Dendritic cell treated with granulocyte-macrophage colony-stimulating factor and Interleukin-4, amounts not matched to agents 40 ng/mL and 50 ng/mL, for 4 days (primary cell): ENCODE data around the gene AOPEP.

Source experiments
- H3K27ac Mint-ChIP-seq: one replicate; pipeline ENCODE4 v1.8.0; 2022; ENCODE audit warnings: mild to moderate bottlenecking, mixed read lengths
- H3K27me3 Mint-ChIP-seq: one replicate; pipeline ENCODE4 v1.8.0; 2022; ENCODE audit warnings: mild to moderate bottlenecking, mixed read lengths
- H3K36me3 Mint-ChIP-seq: one replicate; pipeline ENCODE4 v1.8.0; 2022; ENCODE audit warnings: low read depth, mixed read lengths
- H3K4me1 Mint-ChIP-seq: one replicate; pipeline ENCODE4 v1.8.0; 2022; ENCODE audit warnings: low read depth, mixed read lengths
- H3K4me3 Mint-ChIP-seq: one replicate; pipeline ENCODE4 v1.8.0; 2022; ENCODE audit warnings: mild to moderate bottlenecking, moderate library complexity, mixed read lengths
- H3K9me3 Mint-ChIP-seq: one replicate; pipeline ENCODE4 v1.8.0; 2022; ENCODE audit warnings: mixed read lengths
- intact Hi-C: fragments of 100-400 bp; cut with micrococcal nuclease; formaldehyde crosslinking; loops from one replicate; pipeline ENCODE4 v1.15.0; 2022

AOPEP gene

GRCh38 chr9:95000821-95001220, 274.3 kb downstream of the AOPEP start:
- peaks cover 35% of the 10 kb centered on the region for H3K27me3 Mint-ChIP-seq
- H3K36me3 Mint-ChIP-seq, result no peaks in the 10 kb centered on the region
- no peaks in the 10 kb centered on the region for H3K9me3 Mint-ChIP-seq
- no peak overlapping the region for H3K4me3 Mint-ChIP-seq
- peaks cover 13% of the 10 kb centered on the region for H3K4me1 Mint-ChIP-seq
- intact Hi-C loops, result no loop called here
- H3K27ac Mint-ChIP-seq, result no peak overlapping the region

DNA sequence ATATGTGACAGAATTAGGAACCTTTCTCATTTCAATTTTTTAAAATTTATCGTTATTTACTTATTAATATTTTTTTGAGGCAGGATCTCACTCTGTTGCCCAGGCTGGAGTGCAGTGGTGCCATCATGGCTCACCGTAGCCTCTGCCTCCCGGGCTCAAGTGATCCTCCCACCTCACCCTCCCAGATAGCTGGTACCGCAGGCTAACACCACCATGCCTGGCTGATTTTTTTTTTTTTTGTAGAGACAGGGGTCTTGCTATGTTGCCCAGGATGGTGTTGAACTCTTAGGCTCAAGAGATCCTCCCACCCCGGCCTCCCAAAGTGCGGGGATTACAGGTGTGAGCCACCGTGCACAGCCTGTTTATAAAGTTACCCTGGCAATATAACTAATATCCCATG, 275.2 kb downstream of the AOPEP start:
- Mint-ChIP-seq H3K4me3 (no peak overlapping the region), H3K27ac (no peak overlapping the region), H3K9me3 (no peaks in the 10 kb centered on the region), H3K27me3 (peaks cover 44% of the 10 kb centered on the region), H3K36me3 (no peaks in the 10 kb centered on the region), H3K4me1 (peaks cover 13% of the 10 kb centered on the region)
- intact Hi-C loops, result no loop called here

DNA sequence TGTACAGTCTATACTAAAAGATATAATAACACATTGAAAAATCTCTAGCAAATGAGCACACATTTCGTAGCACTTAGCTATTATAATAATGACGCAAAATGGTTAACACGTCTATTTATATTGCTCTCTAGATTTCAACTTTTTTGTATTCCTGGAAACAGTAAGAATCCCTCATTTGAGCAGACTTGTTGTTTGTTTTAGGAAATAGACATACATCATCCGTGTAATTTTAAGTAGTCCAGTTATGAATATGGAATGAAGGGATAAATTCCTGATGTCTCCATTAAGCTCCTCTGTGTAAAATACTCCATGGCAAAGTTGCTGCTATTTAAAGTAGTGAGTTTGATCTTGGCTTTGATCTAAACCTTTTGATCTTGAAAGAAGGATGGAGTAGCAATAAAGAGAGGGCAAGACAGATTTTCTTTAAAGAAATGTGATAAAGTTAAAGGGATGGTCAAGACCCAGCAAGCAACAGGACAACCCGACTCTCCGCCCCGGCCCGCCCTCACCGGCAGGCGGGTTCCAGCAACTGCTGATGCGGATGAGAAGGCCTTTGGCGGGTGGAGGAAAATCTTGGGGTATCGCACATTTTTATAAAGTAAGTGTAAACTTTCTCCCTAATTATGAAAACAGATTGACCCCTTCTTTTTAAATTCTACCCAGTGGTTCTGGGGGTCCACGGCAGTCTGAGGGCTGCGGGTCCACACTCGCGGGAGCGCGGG, 277.4 kb downstream of the AOPEP start:
- Mint-ChIP-seq H3K27me3 (peaks cover 57% of the 10 kb centered on the region), H3K27ac (no peak overlapping the region), H3K9me3 (no peaks in the 10 kb centered on the region), H3K36me3 (peaks cover 4% of the 10 kb centered on the region), H3K4me1 (peaks cover 13% of the 10 kb centered on the region), H3K4me3 (peak overlapping the region; percentile 56)
- intact Hi-C loops, result no loop called here

DNA sequence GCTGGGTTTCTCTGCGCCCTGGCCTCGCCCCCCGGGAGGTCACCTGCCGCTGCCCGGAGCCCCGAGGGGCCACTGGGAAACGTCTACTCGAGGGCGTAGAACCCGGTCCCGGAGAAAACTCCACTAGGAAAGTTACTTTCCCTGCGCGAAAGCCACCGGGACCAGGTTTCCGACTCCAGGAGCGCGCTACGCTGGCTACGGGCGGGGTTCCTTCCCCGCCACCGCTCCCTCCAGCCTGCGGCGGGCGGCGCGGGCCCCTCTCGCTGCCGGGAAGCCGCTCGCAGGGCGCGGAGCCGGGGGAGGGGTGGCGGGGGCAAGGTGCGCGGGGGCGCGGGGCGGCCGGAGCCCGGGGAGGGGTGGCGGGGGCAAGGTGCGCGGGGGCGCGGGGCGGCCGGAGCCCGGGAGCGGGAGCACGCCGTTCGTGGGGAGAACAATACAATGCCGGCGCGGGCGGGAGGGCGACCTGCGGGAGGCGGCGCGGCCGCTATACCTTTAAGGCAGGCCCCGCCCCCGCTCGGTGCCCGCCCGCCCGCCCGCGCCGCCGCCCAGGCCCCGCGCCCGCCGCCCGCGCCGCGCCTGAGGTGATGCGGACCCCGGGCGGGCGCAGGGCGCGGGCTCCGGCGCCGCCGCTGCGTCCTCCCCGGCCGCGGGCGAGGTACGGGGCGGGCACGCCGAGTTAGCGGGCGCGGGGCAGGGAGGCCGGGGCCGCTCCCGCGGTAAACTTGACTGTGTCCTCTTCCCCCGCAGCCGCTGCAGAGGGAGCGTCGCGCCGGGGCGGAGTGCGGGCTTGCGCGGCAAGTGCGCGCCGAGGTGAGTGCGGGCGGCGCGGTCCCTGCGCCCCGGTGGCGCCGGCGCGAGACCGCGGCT, 278.1 kb downstream of the AOPEP start:
- Mint-ChIP-seq H3K27me3 (peaks cover 57% of the 10 kb centered on the region), H3K4me1 (peaks cover 11% of the 10 kb centered on the region), H3K27ac (no peak overlapping the region), H3K9me3 (no peaks in the 10 kb centered on the region), H3K4me3 (peak overlapping the region; percentile 56), H3K36me3 (peaks cover 5% of the 10 kb centered on the region)
- intact Hi-C loops, result no loop called here

GRCh38 chr9:95005278-95006143, 279.0 kb downstream of the AOPEP start:
- Mint-ChIP-seq H3K4me3 (peak overlapping the region; percentile 51), H3K36me3 (peaks cover 5% of the 10 kb centered on the region), H3K9me3 (no peaks in the 10 kb centered on the region), H3K4me1 (peaks cover 5% of the 10 kb centered on the region), H3K27ac (no peak overlapping the region), H3K27me3 (peaks cover 56% of the 10 kb centered on the region)
- intact Hi-C loops, result no loop called here

DNA sequence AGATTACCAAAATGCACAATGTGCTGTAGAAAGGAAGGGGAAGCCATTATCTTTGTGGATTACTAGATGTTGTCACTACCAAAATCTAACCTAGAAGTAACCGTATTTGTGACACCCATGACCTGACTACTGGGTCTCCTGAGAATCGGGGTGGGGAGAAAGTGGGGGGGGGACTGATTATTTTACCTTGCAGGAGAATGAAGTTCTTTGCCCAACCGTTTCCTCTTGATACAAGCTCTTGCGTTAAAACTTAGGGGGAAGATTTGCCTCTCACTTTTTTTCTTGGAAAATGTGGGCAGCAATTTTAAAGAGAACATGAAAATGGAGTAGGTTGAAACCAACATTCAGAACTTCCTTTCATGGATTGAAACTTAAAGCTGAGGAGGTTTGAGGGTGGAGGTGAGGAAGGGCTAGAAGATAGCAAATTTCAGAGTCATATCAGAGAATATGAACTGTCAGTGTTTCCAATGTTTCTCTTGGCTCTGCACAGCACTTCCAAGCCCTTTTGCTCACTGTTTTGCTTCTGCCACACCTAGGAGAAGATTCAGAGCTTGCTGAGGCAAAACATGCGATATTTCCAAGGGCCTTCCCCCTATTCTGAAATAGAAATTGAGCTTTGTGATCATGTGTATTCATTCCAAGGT, 280.8 kb downstream of the AOPEP start:
- Mint-ChIP-seq H3K27me3 (peaks cover 45% of the 10 kb centered on the region), H3K27ac (no peak overlapping the region), H3K36me3 (peaks cover 5% of the 10 kb centered on the region), H3K4me1 (peaks cover 5% of the 10 kb centered on the region), H3K4me3 (no peak overlapping the region), H3K9me3 (no peaks in the 10 kb centered on the region)
- intact Hi-C loops, result no loop called here

- Mint-ChIP-seq H3K9me3 (no peaks in the 10 kb centered on the region), H3K4me1 (peaks cover 5% of the 10 kb centered on the region), H3K4me3 (no peak overlapping the region), H3K36me3 (peaks cover 5% of the 10 kb centered on the region), H3K27ac (no peak overlapping the region), H3K27me3 (peaks cover 36% of the 10 kb centered on the region)
- intact Hi-C loops, result no loop called here
These were observed 281.8 kb downstream of the AOPEP start for GRCh38 chr9:95008151-95008771.

GRCh38 chr9:95009459-95009858, 283.0 kb downstream of the AOPEP start:
- intact Hi-C loops, result no loop called here
- Mint-ChIP-seq H3K27me3 (peaks cover 27% of the 10 kb centered on the region), H3K4me1 (peaks cover 5% of the 10 kb centered on the region), H3K9me3 (no peaks in the 10 kb centered on the region), H3K36me3 (peaks cover 5% of the 10 kb centered on the region), H3K27ac (no peak overlapping the region), H3K4me3 (no peak overlapping the region)

DNA sequence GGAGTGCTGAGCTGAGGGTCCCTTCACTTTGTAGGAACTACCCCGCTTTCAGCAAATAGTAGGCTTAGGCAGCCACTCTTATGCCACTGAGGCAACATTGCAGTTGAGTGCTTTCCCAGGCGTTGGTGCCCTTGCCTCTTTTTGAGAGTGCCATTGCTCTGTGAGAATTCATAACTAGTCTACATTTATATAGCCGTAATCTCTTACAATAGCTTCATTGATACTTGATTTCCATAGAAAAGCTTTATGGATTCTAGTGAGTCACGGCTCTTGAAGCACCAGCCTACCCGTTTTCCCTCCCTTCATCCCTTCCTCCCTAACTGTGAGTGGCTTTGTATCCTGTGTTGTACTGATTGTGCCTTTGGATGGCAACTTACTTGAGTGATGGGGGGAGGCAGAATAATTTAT, 283.9 kb downstream of the AOPEP start:
- Mint-ChIP-seq H3K27ac (no peak overlapping the region), H3K9me3 (no peaks in the 10 kb centered on the region), H3K36me3 (peaks cover 5% of the 10 kb centered on the region), H3K4me1 (peaks cover 2% of the 10 kb centered on the region), H3K4me3 (no peak overlapping the region), H3K27me3 (peaks cover 24% of the 10 kb centered on the region)
- intact Hi-C loops, result no loop called here

DNA sequence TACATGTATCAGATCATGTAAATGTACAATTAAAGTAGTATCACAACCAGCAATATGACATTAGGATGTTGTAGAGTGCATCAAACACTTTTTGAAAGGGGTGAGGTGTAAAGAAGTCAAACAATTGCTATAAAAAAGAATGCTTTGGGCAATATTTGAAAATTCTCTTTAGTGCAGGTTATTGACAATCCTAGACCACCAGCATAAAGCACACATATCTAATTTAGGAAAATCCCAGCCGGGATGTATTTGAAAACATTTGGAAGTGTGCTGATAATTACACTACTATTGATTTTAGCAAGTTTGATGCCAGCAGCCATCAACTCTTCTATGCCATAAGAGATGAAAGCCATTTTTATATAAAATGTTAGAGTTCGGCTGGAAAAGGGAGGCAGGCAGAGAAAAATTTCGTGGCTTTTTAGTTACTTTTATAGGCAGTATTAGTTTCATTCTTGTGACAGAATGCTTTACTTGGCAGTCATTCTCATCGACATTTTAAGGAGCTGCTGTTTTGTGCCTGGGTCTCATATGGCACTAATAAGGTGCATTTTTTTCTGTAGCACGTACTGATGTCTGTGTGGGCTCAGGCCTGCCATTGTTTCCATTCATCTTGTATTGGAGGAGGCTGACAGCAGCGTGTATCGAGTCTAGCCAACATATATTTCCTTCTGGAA, 285.7 kb downstream of the AOPEP start:
- Mint-ChIP-seq H3K27ac (no peak overlapping the region), H3K27me3 (peaks cover 8% of the 10 kb centered on the region), H3K9me3 (no peaks in the 10 kb centered on the region), H3K36me3 (peaks cover 9% of the 10 kb centered on the region), H3K4me3 (no peak overlapping the region), H3K4me1 (no peaks in the 10 kb centered on the region)
- intact Hi-C loops, result no loop called here

DNA sequence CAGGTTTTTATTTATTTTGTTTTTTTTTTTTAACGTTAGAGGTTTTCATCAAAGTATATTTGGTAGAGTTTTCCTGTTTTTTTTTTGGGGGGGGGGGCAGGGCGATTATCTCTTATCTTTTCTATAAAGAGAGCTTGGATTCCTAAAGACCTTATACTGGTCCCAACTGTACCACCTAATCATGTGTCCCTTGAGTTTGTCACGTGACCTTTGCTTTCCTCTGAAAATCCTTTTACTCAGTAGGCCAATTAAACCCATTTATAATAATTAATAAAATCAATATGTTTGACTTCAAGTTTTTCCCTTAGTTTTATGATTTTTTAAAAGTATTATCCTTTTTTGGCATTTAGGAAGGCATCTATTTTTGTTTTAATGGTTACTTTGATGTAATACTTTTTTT, 286.4 kb downstream of the AOPEP start:
- peaks cover 9% of the 10 kb centered on the region for H3K36me3 Mint-ChIP-seq
- intact Hi-C loops, result no loop called here
- no peak overlapping the region for H3K4me3 Mint-ChIP-seq
- no peaks in the 10 kb centered on the region for H3K9me3 Mint-ChIP-seq
- peaks cover 3% of the 10 kb centered on the region for H3K27me3 Mint-ChIP-seq
- no peaks in the 10 kb centered on the region for H3K4me1 Mint-ChIP-seq
- no peak overlapping the region for H3K27ac Mint-ChIP-seq

- Mint-ChIP-seq H3K4me1 (no peaks in the 10 kb centered on the region), H3K9me3 (no peaks in the 10 kb centered on the region), H3K36me3 (peaks cover 7% of the 10 kb centered on the region), H3K27ac (no peak overlapping the region), H3K4me3 (no peak overlapping the region), H3K27me3 (no peaks in the 10 kb centered on the region)
- intact Hi-C loops, result no loop called here
These were observed 288.4 kb downstream of the AOPEP start for GRCh38 chr9:95014917-95015316.

DNA sequence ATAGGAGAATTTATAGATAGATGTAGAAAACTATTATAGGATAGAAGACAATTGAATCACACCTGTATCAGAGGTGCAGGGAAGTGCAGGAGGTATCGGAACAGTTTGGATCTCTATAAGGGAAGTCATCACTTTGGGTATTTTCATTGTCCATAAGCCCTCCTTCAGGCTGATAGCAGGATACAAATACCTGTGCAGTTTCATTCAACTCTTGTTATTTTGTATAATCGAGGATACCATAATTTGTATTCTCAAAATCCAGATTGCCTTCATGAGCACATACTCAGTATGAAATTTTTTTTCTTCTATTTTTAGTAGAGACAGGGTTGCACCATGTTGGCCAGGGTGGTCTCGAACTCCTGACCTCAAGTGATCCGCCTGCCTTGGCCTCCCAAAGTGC, 289.1 kb downstream of the AOPEP start:
- H3K27ac Mint-ChIP-seq, result no peak overlapping the region
- no peaks in the 10 kb centered on the region for H3K9me3 Mint-ChIP-seq
- intact Hi-C loops, result no loop called here
- no peak overlapping the region for H3K4me3 Mint-ChIP-seq
- no peaks in the 10 kb centered on the region for H3K4me1 Mint-ChIP-seq
- H3K36me3 Mint-ChIP-seq, result peaks cover 10% of the 10 kb centered on the region
- no peaks in the 10 kb centered on the region for H3K27me3 Mint-ChIP-seq
